Endothelial cell of umbilical vein (primary cell): ENCODE data around the gene TES. TPM values are rescaled to one million over a fixed set of nuclear protein-coding genes. Genes with fewer than 3 reads are reported as not detected.

Experiments
- BruUV-seq: library from RNA; stranded (reverse); fragments of 400-500 nt; replicated peaks from 2 replicates; lab custom pipeline; 2021; lab: Mats Ljungman, UMichigan
- CTCF ChIA-PET: fragments of 300-600, 350-600 bp; sonication (Branson Sonifier 250); formaldehyde crosslinking; loops from one replicate; lab custom pipeline; 2021; ENCODE audit warnings: antibody characterized with exemption, inconsistent platforms; lab: Charles Lee
- POLR2A ChIA-PET: fragments of 300-600, 350-600 bp; sonication (Branson Sonifier 250); formaldehyde crosslinking; loops from one replicate; lab custom pipeline; 2021; ENCODE audit warnings: antibody characterized with exemption, inconsistent platforms; lab: Charles Lee
- DNase-seq: peaks from one replicate; pipeline ENCODE4 v3.0.0-alpha.2; 2011; ENCODE audit warnings: low read depth, low spot score
- FAIRE-seq: peaks from 2 replicates; lab custom pipeline; 2011; peaks lifted over from hg19 to GRCh38; lab: Jason Lieb, UNC
- H2AFZ ChIP-seq: 2 replicates; pipeline ENCODE4 v1.6.0; 2012; ENCODE audit warnings: low read depth, low read length, control low read depth, inconsistent platforms
- H3K27ac ChIP-seq: 2 replicates; pipeline ENCODE4 v1.5.1; 2011; ENCODE audit warnings: low read depth, mild to moderate bottlenecking, control low read depth, low read length, moderate library complexity; ENCODE audit not compliant: insufficient read depth
- H3K27me3 ChIP-seq, 2 experiments: 2 replicates each; pipeline versions ENCODE4 v1.6.0 to v1.6.1; 2011; ENCODE audit warnings: low read length in 2 of 2, mixed read lengths in 1 of 2; ENCODE audit not compliant: control insufficient read depth in 2 of 2, insufficient read depth in 2 of 2
- H3K36me3 ChIP-seq, 2 experiments: 2 replicates in 1 of 2; 3 replicates in 1 of 2; pipeline ENCODE4 v1.5.1; 2011; ENCODE audit warnings: low read length in 2 of 2, mild to moderate bottlenecking in 1 of 2, moderate library complexity in 1 of 2; ENCODE audit not compliant: control insufficient read depth in 2 of 2, insufficient read depth in 2 of 2; ENCODE audit errors: extremely low read depth in 1 of 2
- H3K4me1 ChIP-seq: 3 replicates; pipeline ENCODE4 v1.5.1; 2011; ENCODE audit warnings: mild to moderate bottlenecking, low read length; ENCODE audit not compliant: control insufficient read depth, insufficient read depth; ENCODE audit errors: extremely low read depth
- H3K4me2 ChIP-seq: 2 replicates; pipeline ENCODE4 v1.6.1; 2011; ENCODE audit warnings: low read length, control low read depth, mixed read lengths; ENCODE audit not compliant: insufficient read depth
- H3K4me3 ChIP-seq, 3 experiments: fragments of 200-600 bp in 1 of 3; sonication (generic), shearing (Covaris generic) in 1 of 3; replicated peaks in 1 of 3; 2 replicates each; pipeline ENCODE4 v1.5.1; 2011 to 2016; ENCODE audit warnings: control low read depth in 3 of 3, low read length in 3 of 3, mild to moderate bottlenecking in 2 of 3, inconsistent platforms in 1 of 3, low read depth in 1 of 3, moderate library complexity in 1 of 3; ENCODE audit not compliant: insufficient read depth in 1 of 3
- H3K79me2 ChIP-seq: 2 replicates; pipeline ENCODE4 v1.6.0; 2012; ENCODE audit warnings: low read length, inconsistent platforms; ENCODE audit not compliant: control insufficient read depth, insufficient read depth
- H3K9ac ChIP-seq: replicated peaks from 2 replicates; pipeline ENCODE3; 2011; ENCODE audit warnings: low read length, control low read depth; ENCODE audit not compliant: insufficient read depth; ENCODE audit errors: extremely low read depth
- H3K9me1 ChIP-seq: replicated peaks from 3 replicates; pipeline ENCODE4 v1.6.0; 2011; ENCODE audit warnings: mild to moderate bottlenecking, low read length; ENCODE audit not compliant: control insufficient read depth, insufficient read depth; ENCODE audit errors: extremely low read depth
- H3K9me3 ChIP-seq: replicated peaks from 2 replicates; pipeline ENCODE4 v1.5.1; 2012; ENCODE audit warnings: low read length, inconsistent platforms; ENCODE audit not compliant: control insufficient read depth, insufficient read depth
- H4K20me1 ChIP-seq: replicated peaks from 2 replicates; pipeline ENCODE3; 2011; ENCODE audit warnings: mild to moderate bottlenecking, low read length; ENCODE audit not compliant: control insufficient read depth, insufficient read depth; ENCODE audit errors: extremely low read depth
- EZH2 ChIP-seq: IDR thresholded peaks from 2 replicates; pipeline ENCODE4 v1.6.1; 2012; ENCODE audit warnings: borderline replicate concordance, low read depth, mild to moderate bottlenecking, moderate library complexity, low read length, inconsistent platforms; ENCODE audit not compliant: severe bottlenecking
- FOS ChIP-seq: IDR thresholded peaks from 2 replicates; pipeline ENCODE4 v1.6.1; 2011; ENCODE audit warnings: mild to moderate bottlenecking, low read length, moderate library complexity, borderline replicate concordance; ENCODE audit not compliant: insufficient read depth
- GATA2 ChIP-seq: IDR thresholded peaks from 2 replicates; pipeline ENCODE4 v1.7.0; 2011; ENCODE audit warnings: low read depth, mild to moderate bottlenecking, moderate library complexity, mixed read lengths, low read length; ENCODE audit not compliant: insufficient read length, insufficient read depth
- JUN ChIP-seq: IDR thresholded peaks from 2 replicates; pipeline ENCODE4 v1.6.1; 2011; ENCODE audit warnings: borderline replicate concordance, low read depth; ENCODE audit not compliant: insufficient read length, insufficient read depth
- MYC ChIP-seq: IDR thresholded peaks from one replicate; pipeline ENCODE4 v1.6.1; 2011; ENCODE audit warnings: mild to moderate bottlenecking, low read depth, low read length
- POLR2A ChIP-seq: IDR thresholded peaks from 2 replicates; pipeline ENCODE4 v1.6.1; 2012; ENCODE audit warnings: low read depth, mild to moderate bottlenecking, control low read depth, low read length
- POLR2AphosphoS5 ChIP-seq: IDR thresholded peaks from 2 replicates; pipeline ENCODE4 v1.6.1; 2012; ENCODE audit warnings: low read depth, mild to moderate bottlenecking, control low read depth, low read length, moderate library complexity; ENCODE audit not compliant: insufficient read depth
- dilution Hi-C: fragments of 300-500 bp; cut with MboI; formaldehyde crosslinking; loops from one replicate; pipeline ENCODE4 v1.15.0; 2019; ENCODE audit warnings: low sequenced_read_pairs; ENCODE audit not compliant: extremely low pct_ligation_motif_present
- intact Hi-C: fragments of 100-400 bp; cut with micrococcal nuclease; formaldehyde crosslinking; loops from one replicate; pipeline ENCODE4 v1.10.0; 2022
- polyA plus RNA-seq, 4 experiments: library from polyadenylated mRNA; depleted of rRNA in 3 of 4; stranded (reverse) in 3 of 4; unstranded in 1 of 4; fragments of >200 nt; gene quantifications; 2 replicates each; pipeline versions ENCODE4 v1.2.1 to v1.2.3, GENCODE V29; 2011 to 2012; ENCODE audit warnings: missing spikeins in 1 of 4
- total RNA-seq: library from RNA; stranded (reverse); gene quantifications from 2 replicates; pipeline ENCODE4 v1.2.3, GENCODE V29; 2021
- TF ChIP-seq, protein P1 (sequence below), 2 donors: IDR thresholded peaks; 1 replicate in 1 of 2; 2 replicates in 1 of 2; pipeline ENCODE4 v1.5.1; 2011; ENCODE audit warnings: low read length in 2 of 2, mild to moderate bottlenecking in 2 of 2, moderate library complexity in 2 of 2, control low read depth in 1 of 2, inconsistent platforms in 1 of 2, low read depth in 1 of 2; ENCODE audit not compliant: insufficient read depth in 1 of 2; ENCODE audit errors: extremely low read depth in 1 of 2
- TF ChIP-seq, protein P2 (sequence below): IDR thresholded peaks from 2 replicates; pipeline ENCODE4 v1.6.1; 2011; ENCODE audit not compliant: insufficient read depth, insufficient read length

Gene TES
- total and polyA plus RNA-seq, 2 donors (not counting 3 experiments of a cell fraction or from before 2014, with no cell fraction given): 35.3 to 50.5 TPM

DNA sequence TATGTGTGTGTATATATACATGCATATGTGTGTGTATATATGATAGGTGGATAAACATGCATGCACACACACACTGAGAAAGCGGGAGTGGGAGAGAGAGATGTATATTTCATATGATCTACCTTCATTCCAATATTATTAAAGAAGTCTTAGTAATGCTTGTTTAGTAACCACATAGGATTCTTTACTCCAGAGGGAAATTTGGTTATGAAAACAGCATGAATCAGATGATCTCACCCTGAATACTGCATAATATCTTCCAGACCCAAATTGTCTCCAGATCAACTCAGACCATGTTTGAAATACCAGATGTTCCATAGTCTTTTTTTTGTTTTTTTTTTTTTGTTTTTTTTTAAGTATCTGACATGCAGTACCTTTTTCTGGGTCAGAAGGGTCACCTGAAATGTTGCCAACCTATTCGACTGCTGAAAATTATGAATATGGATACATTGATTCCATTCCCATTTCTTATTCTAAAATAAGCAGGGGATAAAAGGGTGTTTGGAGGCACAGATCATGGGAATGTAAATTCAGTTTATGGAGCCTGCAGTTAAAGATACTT, 17.4 kb downstream of the TES start:
- BruUV-seq: no TSS peak
- Histone ChIP-seq H3K79me2 (peaks cover 93% of the 10 kb centered on the region), H3K27ac (no peak overlapping the region), H3K9ac (no peak overlapping the region), H3K4me2 (no peak overlapping the region), H3K4me1 (peaks cover 13% of the 10 kb centered on the region), H3K9me1 (no peaks in the 10 kb centered on the region), H2AFZ (no peak overlapping the region), H3K36me3 (peaks cover 0 to under 1% of the 10 kb centered on the region in 2 experiments), H3K4me3 (no peak overlapping the region), H4K20me1 (peaks cover 8% of the 10 kb centered on the region), H3K27me3 (no peaks in the 10 kb centered on the region), H3K9me3 (no peaks in the 10 kb centered on the region)
- CTCF ChIA-PET: interaction anchor here (1.1 to 3.5 kb wide), 4 partner anchors 9 to 48 kb away, joined by 3 to 16 read pairs (median 6); no protein-coding TSS in a partner anchor
- TF ChIP-seq, protein P1, sequence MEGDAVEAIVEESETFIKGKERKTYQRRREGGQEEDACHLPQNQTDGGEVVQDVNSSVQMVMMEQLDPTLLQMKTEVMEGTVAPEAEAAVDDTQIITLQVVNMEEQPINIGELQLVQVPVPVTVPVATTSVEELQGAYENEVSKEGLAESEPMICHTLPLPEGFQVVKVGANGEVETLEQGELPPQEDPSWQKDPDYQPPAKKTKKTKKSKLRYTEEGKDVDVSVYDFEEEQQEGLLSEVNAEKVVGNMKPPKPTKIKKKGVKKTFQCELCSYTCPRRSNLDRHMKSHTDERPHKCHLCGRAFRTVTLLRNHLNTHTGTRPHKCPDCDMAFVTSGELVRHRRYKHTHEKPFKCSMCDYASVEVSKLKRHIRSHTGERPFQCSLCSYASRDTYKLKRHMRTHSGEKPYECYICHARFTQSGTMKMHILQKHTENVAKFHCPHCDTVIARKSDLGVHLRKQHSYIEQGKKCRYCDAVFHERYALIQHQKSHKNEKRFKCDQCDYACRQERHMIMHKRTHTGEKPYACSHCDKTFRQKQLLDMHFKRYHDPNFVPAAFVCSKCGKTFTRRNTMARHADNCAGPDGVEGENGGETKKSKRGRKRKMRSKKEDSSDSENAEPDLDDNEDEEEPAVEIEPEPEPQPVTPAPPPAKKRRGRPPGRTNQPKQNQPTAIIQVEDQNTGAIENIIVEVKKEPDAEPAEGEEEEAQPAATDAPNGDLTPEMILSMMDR (IDR thresholded peaks at IDR 0.05; ENCODE audit: extremely low read depth in 1 of 2, insufficient read depth in 1 of 2, low read depth in 1 of 2, low read length in 2 of 2): no peak
- TF ChIP-seq, protein P2, sequence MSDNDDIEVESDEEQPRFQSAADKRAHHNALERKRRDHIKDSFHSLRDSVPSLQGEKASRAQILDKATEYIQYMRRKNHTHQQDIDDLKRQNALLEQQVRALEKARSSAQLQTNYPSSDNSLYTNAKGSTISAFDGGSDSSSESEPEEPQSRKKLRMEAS: no peak
- no peak for TF ChIP-seq POLR2AphosphoS5
- no peak for TF ChIP-seq POLR2A
- TF ChIP-seq FOS: no peak
- TF ChIP-seq GATA2: no peak
- no peak for TF ChIP-seq JUN
- no peak for TF ChIP-seq EZH2
- TF ChIP-seq MYC: no peak
- DNase-seq: peak; percentile 40
- dilution Hi-C loops (no loop called here), intact Hi-C loops (no loop called here)
- POLR2A ChIA-PET: no interaction called here
- peak; percentile 46 for FAIRE-seq
